HEK293T (cell line): ENCODE results near the gene ATP8B3.

Experiments
- CTCF ChIA-PET: fragments of 350-600 bp; formaldehyde crosslinking; extraction: SDS; loops from one replicate; lab custom pipeline; 2021; ENCODE audit warnings: antibody characterized with exemption, inconsistent platforms; lab: Yijun Ruan, JAX
- POLR2A ChIA-PET: fragments of 350-600 bp; formaldehyde crosslinking; extraction: SDS; loops from one replicate; lab custom pipeline; 2020; ENCODE audit warnings: antibody characterized with exemption, inconsistent platforms; lab: Yijun Ruan, JAX
- DNase-seq: peaks from one replicate; pipeline ENCODE4 v3.0.0; 2012; ENCODE audit warnings: mixed read lengths; ENCODE audit errors: extremely low spot score
- ARNT ChIP-seq: fragments of 450-650 bp; IDR thresholded peaks from 2 replicates; pipeline ENCODE4 v1.6.1; 2017; ENCODE audit warnings: mild to moderate bottlenecking
- BHLHE40 ChIP-seq: fragments of 450-650 bp; IDR thresholded peaks from 2 replicates; pipeline ENCODE4 v1.6.1; 2016; ENCODE audit warnings: mild to moderate bottlenecking, moderate library complexity, borderline replicate concordance
- CTBP1 ChIP-seq: fragments of 450-650 bp; IDR thresholded peaks from 2 replicates; pipeline ENCODE4 v1.6.1; 2016; ENCODE audit warnings: borderline replicate concordance
- ELF4 ChIP-seq: fragments of 450-650 bp; IDR thresholded peaks from 2 replicates; pipeline ENCODE4 v1.6.1; 2017; ENCODE audit warnings: antibody characterized with exemption
- FOXA1 ChIP-seq: fragments of 450-650 bp; IDR thresholded peaks from 2 replicates; pipeline ENCODE4 v1.6.1; 2016; ENCODE audit warnings: mild to moderate bottlenecking
- FOXK2 ChIP-seq: fragments of 450-650 bp; IDR thresholded peaks from 2 replicates; pipeline ENCODE4 v1.6.1; 2016; ENCODE audit warnings: mild to moderate bottlenecking
- FOXM1 ChIP-seq: fragments of 450-650 bp; IDR thresholded peaks from 2 replicates; pipeline ENCODE4 v1.6.1; 2017; ENCODE audit warnings: mild to moderate bottlenecking, borderline replicate concordance
- HDGF ChIP-seq: fragments of 450-650 bp; IDR thresholded peaks from 2 replicates; pipeline ENCODE4 v1.6.1; 2017; ENCODE audit warnings: antibody characterized with exemption, borderline replicate concordance
- L3MBTL2 ChIP-seq: fragments of 450-650 bp; conservative IDR thresholded peaks from 2 replicates; pipeline ENCODE4 v1.6.1; 2016; ENCODE audit warnings: mild to moderate bottlenecking
- LEF1 ChIP-seq: fragments of 450-650 bp; IDR thresholded peaks from 2 replicates; pipeline ENCODE4 v1.6.1; 2017; ENCODE audit warnings: mild to moderate bottlenecking, borderline replicate concordance
- NFRKB ChIP-seq: fragments of 450-650 bp; IDR thresholded peaks from 2 replicates; pipeline ENCODE4 v1.6.1; 2016; ENCODE audit warnings: mild to moderate bottlenecking, moderate library complexity
- SP1 ChIP-seq: fragments of 450-650 bp; IDR thresholded peaks from 2 replicates; pipeline ENCODE4 v1.6.1; 2017
- SUZ12 ChIP-seq: fragments of 450-650 bp; IDR thresholded peaks from 2 replicates; pipeline ENCODE4 v1.6.1; 2016; ENCODE audit warnings: mild to moderate bottlenecking
- TARDBP ChIP-seq: fragments of 450-650 bp; IDR thresholded peaks from 2 replicates; pipeline ENCODE4 v1.6.1; 2016
- ZNF384 ChIP-seq: fragments of 450-650 bp; IDR thresholded peaks from 2 replicates; pipeline ENCODE4 v1.6.1; 2016
- TF ChIP-seq, protein P1 (sequence below): fragments of 450-650 bp; IDR thresholded peaks from 2 replicates; pipeline ENCODE4 v1.6.1; 2016

ATP8B3 gene

GRCh38 chr19:1773184-1773583 is 38.9 kb downstream of the ATP8B3 start:
- POLR2A ChIA-PET = no interaction called here
- TF ChIP-seq CTBP1 = no peak
- no peak for TF ChIP-seq ZNF384
- TF ChIP-seq, protein P1, sequence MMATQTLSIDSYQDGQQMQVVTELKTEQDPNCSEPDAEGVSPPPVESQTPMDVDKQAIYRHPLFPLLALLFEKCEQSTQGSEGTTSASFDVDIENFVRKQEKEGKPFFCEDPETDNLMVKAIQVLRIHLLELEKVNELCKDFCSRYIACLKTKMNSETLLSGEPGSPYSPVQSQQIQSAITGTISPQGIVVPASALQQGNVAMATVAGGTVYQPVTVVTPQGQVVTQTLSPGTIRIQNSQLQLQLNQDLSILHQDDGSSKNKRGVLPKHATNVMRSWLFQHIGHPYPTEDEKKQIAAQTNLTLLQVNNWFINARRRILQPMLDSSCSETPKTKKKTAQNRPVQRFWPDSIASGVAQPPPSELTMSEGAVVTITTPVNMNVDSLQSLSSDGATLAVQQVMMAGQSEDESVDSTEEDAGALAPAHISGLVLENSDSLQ = no peak
- TF ChIP-seq FOXK2 = no peak
- CTCF ChIA-PET = interaction anchor here (0.6 to 0.7 kb wide), 5 partner anchors 19 to 138 kb away, joined by 3 read pairs; no protein-coding TSS in a partner anchor
- no peak for DNase-seq

DNA sequence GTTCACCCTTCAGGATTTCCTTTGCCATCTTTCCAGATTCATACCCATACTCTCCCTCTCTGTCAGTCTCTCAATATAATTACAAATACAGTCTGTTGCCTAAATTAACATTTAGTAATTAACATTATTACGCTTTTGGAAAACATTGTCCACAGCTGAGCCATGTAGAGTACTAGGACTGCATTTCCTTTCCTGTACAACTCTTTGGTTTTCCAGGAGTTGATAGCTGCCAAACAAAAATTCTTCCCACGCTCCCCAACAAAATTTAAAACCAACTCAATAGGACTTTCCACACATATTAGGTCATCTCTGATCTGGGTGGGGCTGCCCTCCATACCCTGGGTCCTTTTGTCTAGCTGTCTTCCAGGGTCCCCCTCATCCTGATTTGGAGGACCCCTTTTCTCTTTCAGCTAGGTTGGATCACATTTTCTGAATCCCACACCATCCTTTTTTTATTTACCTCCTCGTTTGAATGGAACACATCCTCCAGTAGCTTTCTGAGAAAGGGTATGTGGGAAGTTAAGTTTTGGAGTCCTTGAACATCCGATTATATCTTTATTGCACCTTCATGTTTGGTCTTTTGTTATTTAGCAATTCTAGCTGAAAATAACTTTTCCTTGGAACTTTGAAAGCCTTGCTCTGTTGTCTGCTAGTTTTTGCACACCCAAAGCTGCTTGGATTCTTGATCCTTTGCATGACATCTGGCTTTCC is 41.1 kb downstream of the ATP8B3 start:
- no peak for DNase-seq
- ChIA-PET POLR2A (interaction anchor here (1.7 kb wide), 1 partner anchor 25 kb away, joined by 3 read pairs; no protein-coding TSS in a partner anchor), CTCF (interaction anchor here (0.7 to 1.0 kb wide), 2 partner anchors 17 to 18 kb away, joined by 3 read pairs; no protein-coding TSS in a partner anchor)
- TF ChIP-seq CTBP1 = no peak
- TF ChIP-seq FOXM1 = no peak
- TF ChIP-seq, protein P1 = no peak
- no peak for TF ChIP-seq L3MBTL2
- no peak for TF ChIP-seq ELF4
- TF ChIP-seq ZNF384 = no peak
- TF ChIP-seq FOXA1 = no peak
- TF ChIP-seq SUZ12 = no peak
- TF ChIP-seq TARDBP = no peak
- TF ChIP-seq NFRKB = no peak
- TF ChIP-seq BHLHE40 = no peak
- TF ChIP-seq SP1 = no peak
- no peak for TF ChIP-seq LEF1
- no peak for TF ChIP-seq HDGF
- no peak for TF ChIP-seq FOXK2

DNA sequence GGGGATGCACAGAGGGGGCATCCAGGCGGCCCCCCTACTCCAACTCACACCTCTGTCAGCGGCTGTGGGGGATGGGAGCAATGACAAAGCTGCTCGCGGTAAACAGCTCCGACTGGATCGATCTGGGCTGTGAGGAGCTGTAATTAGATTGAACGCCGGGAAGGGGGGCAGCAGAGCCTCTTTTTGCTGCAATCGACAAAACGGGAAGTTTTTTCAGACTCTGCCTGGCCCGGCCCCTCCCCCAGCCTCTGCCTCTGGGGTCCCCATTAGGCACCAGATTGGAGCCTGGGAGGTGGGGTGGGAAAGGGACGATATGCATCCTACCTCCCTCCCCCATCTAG is 42.5 kb downstream of the ATP8B3 start:
- DNase-seq = no peak
- CTCF ChIA-PET = no interaction called here
- POLR2A ChIA-PET = no interaction called here

GRCh38 chr19:1768918-1769644 is 43.0 kb downstream of the ATP8B3 start:
- TF ChIP-seq L3MBTL2 (no peak), NFRKB (no peak), FOXK2 (no peak), ZNF384 (no peak), BHLHE40 (no peak), ELF4 (no peak), ARNT (no peak), LEF1 (no peak), TARDBP (no peak), CTBP1 (no peak), FOXM1 (no peak), SUZ12 (no peak)
- TF ChIP-seq, protein P1 = no peak
- no peak for DNase-seq
- ChIA-PET POLR2A (interaction anchor here (0.6 to 0.8 kb wide), 2 partner anchors 10 to 97 kb away, joined by 3 read pairs; no protein-coding TSS in a partner anchor), CTCF (interaction anchor here (0.7 to 2.3 kb wide), 4 partner anchors 17 to 97 kb away, joined by 3 to 24 read pairs (median 6); no protein-coding TSS in a partner anchor)

More for the DNA sequence above, 42.5 kb downstream of the ATP8B3 start:
- TF ChIP-seq FOXM1 (no peak), NFRKB (no peak), TARDBP (no peak), SP1 (no peak), L3MBTL2 (no peak)

GRCh38 chr19:1768248-1768647 is 43.8 kb downstream of the ATP8B3 start:
- TF ChIP-seq HDGF (no peak), SUZ12 (no peak), L3MBTL2 (no peak), LEF1 (no peak), FOXA1 (no peak), ARNT (no peak), TARDBP (no peak), CTBP1 (no peak), FOXK2 (no peak), NFRKB (no peak), FOXM1 (no peak)
- TF ChIP-seq, protein P1 = no peak
- DNase-seq = peak; percentile 61
- ChIA-PET POLR2A (interaction anchor here (0.6 to 0.8 kb wide), 2 partner anchors 11 to 96 kb away, joined by 3 read pairs; no protein-coding TSS in a partner anchor), CTCF (interaction anchor here (0.7 to 2.3 kb wide), 5 partner anchors 14 to 96 kb away, joined by 3 to 24 read pairs (median 4); no protein-coding TSS in a partner anchor)
